ENCODE results near the gene CYBB.

GRCh38 chrX:37752936-37753335, 26.9 kb upstream of the CYBB start:
- TF ChIP-seq, protein P1, sequence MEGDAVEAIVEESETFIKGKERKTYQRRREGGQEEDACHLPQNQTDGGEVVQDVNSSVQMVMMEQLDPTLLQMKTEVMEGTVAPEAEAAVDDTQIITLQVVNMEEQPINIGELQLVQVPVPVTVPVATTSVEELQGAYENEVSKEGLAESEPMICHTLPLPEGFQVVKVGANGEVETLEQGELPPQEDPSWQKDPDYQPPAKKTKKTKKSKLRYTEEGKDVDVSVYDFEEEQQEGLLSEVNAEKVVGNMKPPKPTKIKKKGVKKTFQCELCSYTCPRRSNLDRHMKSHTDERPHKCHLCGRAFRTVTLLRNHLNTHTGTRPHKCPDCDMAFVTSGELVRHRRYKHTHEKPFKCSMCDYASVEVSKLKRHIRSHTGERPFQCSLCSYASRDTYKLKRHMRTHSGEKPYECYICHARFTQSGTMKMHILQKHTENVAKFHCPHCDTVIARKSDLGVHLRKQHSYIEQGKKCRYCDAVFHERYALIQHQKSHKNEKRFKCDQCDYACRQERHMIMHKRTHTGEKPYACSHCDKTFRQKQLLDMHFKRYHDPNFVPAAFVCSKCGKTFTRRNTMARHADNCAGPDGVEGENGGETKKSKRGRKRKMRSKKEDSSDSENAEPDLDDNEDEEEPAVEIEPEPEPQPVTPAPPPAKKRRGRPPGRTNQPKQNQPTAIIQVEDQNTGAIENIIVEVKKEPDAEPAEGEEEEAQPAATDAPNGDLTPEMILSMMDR (conservative IDR thresholded peaks at IDR 0.05 in 1 of 2, IDR thresholded peaks at IDR 0.05 in 1 of 2; ENCODE audit: low read depth in 1 of 2, low read length in 2 of 2) = no peak
- no peak for TF ChIP-seq EZH2 (IDR thresholded peaks at IDR 0.05; ENCODE audit: low read length, missing control alignments)
